Mucosa of rectum (tissue), 2 donors: ENCODE results near the gene KDM4B.

ENCODE experiments used
- H3K27ac ChIP-seq, 2 donors: one replicate each; pipeline ENCODE4 v1.7.0; 2013; ENCODE audit warnings: inconsistent platforms in 2 of 2, low read depth in 2 of 2, low read length in 2 of 2
- H3K27me3 ChIP-seq, 2 donors: one replicate each; pipeline ENCODE4 v1.7.0; 2013; ENCODE audit warnings: low read length in 2 of 2; ENCODE audit not compliant: control insufficient read depth in 2 of 2, insufficient read depth in 2 of 2
- H3K36me3 ChIP-seq, 2 donors: one replicate each; pipeline ENCODE4 v1.7.0; 2013; ENCODE audit warnings: low read length in 2 of 2; ENCODE audit not compliant: control insufficient read depth in 2 of 2, insufficient read depth in 2 of 2
- H3K4me1 ChIP-seq, 2 donors: one replicate each; pipeline ENCODE4 v1.7.0; 2013; ENCODE audit warnings: low read length in 2 of 2, mild to moderate bottlenecking in 1 of 2; ENCODE audit not compliant: control insufficient read depth in 2 of 2, insufficient read depth in 2 of 2
- H3K4me3 ChIP-seq, 2 donors: one replicate each; pipeline ENCODE4 v1.7.0; 2013; ENCODE audit warnings: low read length in 2 of 2
- H3K9ac ChIP-seq, 2 donors: one replicate each; pipeline ENCODE4 v1.7.0; 2013; ENCODE audit warnings: low read length in 2 of 2, low read depth in 1 of 2, mild to moderate bottlenecking in 1 of 2
- H3K9me3 ChIP-seq, 2 donors: one replicate each; pipeline ENCODE4 v1.7.0; 2013; ENCODE audit warnings: low read length in 2 of 2; ENCODE audit not compliant: control insufficient read depth in 2 of 2
- donor health status: healthy.
- donor health status: Normal muscosa, but diverticular disease.

Gene KDM4B

GRCh38 chr19:5165697-5166019 is 196.7 kb downstream of the KDM4B start:
- no peak overlapping the region for H3K9ac ChIP-seq
- H3K27me3 ChIP-seq: no peaks in the 10 kb centered on the region
- H3K9me3 ChIP-seq: no peaks in the 10 kb centered on the region
- H3K4me3 ChIP-seq: no peak overlapping the region
- no peaks in the 10 kb centered on the region for H3K4me1 ChIP-seq
- H3K36me3 ChIP-seq: no peaks in the 10 kb centered on the region
- H3K27ac ChIP-seq: no peak overlapping the region

DNA sequence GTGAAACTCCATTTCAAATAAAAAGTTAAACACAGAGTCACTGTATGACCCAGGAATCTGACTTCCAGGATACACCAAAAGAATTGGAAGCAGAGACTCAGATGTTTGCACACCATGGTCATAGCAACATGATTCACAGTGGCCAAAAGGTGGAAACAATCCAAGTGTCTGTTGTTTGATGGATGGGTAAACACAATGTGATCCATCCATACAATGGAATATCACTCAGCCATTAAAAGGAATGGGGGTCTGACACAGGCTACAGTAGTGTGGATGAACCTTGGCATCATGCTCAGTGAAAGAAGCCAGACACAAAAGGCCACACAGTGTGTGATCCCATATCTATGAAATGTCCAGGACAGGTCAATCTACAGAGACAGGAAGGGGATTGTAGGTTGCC is 197.3 kb downstream of the KDM4B start:
- no peaks in the 10 kb centered on the region for H3K27me3 ChIP-seq
- no peaks in the 10 kb centered on the region for H3K4me1 ChIP-seq
- no peak overlapping the region for H3K9ac ChIP-seq
- no peak overlapping the region for H3K27ac ChIP-seq
- no peaks in the 10 kb centered on the region for H3K9me3 ChIP-seq
- H3K36me3 ChIP-seq: no peaks in the 10 kb centered on the region
- H3K4me3 ChIP-seq: no peak overlapping the region

GRCh38 chr19:5170329-5170745 is 201.4 kb downstream of the KDM4B start:
- no peak overlapping the region for H3K27ac ChIP-seq
- no peaks in the 10 kb centered on the region for H3K36me3 ChIP-seq
- no peak overlapping the region for H3K4me3 ChIP-seq
- H3K27me3 ChIP-seq: no peaks in the 10 kb centered on the region
- no peak overlapping the region for H3K9ac ChIP-seq
- no peaks in the 10 kb centered on the region for H3K9me3 ChIP-seq
- no peaks in the 10 kb centered on the region for H3K4me1 ChIP-seq

GRCh38 chr19:5171711-5172110 is 202.8 kb downstream of the KDM4B start:
- no peaks in the 10 kb centered on the region for H3K27me3 ChIP-seq
- no peaks in the 10 kb centered on the region for H3K4me1 ChIP-seq
- H3K9me3 ChIP-seq: no peaks in the 10 kb centered on the region
- no peaks in the 10 kb centered on the region for H3K36me3 ChIP-seq
- no peak overlapping the region for H3K9ac ChIP-seq
- no peak overlapping the region for H3K27ac ChIP-seq
- no peak overlapping the region for H3K4me3 ChIP-seq

DNA sequence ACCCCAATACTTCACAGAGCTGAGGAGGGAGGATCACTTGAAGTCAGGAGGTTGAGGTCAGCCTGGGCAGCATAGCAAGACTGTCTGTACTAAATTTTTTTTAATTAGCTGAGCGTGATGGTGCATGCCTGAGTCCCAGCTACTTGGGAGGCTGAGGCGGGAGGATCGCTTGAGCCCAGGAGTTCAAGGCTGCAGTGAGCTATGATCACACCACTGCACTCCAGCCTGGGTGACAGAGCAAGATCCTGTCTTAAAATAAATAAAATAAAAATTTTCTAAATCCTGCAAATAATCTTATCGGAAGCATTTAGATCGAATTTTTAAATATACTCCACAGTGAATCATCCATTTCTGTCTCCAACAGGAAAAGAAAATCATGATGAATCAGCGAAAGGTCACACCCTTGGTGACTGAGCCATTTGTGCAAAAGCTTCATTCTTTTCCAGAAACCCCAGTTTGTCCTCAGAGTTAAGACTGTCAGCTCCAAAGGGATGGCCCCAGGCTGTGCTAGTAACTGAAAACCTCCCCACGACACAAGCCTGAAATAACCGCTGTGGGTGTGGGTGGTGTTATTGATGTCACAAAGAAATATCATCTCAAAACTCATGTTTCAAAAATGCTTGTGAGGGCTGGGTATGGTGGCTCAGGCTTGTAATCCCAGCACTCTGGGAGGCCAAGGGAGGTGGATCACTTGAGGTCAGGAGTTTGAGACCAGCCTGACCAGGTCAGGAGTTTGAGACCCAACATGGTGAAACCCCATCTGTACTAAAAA is 204.1 kb downstream of the KDM4B start:
- Histone ChIP-seq H3K9ac (no peak overlapping the region), H3K27me3 (no peaks in the 10 kb centered on the region), H3K9me3 (no peaks in the 10 kb centered on the region), H3K4me3 (no peak overlapping the region), H3K36me3 (no peaks in the 10 kb centered on the region), H3K27ac (no peak overlapping the region), H3K4me1 (no peaks in the 10 kb centered on the region)

GRCh38 chr19:5173993-5174392 is 205.1 kb downstream of the KDM4B start:
- H3K9me3 ChIP-seq: no peaks in the 10 kb centered on the region
- H3K36me3 ChIP-seq: no peaks in the 10 kb centered on the region
- no peaks in the 10 kb centered on the region for H3K27me3 ChIP-seq
- no peak overlapping the region for H3K4me3 ChIP-seq
- H3K9ac ChIP-seq: no peak overlapping the region
- H3K27ac ChIP-seq: no peak overlapping the region
- no peaks in the 10 kb centered on the region for H3K4me1 ChIP-seq

GRCh38 chr19:5177745-5178450 is 209.0 kb downstream of the KDM4B start:
- H3K36me3 ChIP-seq: no peaks in the 10 kb centered on the region
- no peak overlapping the region for H3K4me3 ChIP-seq
- no peak overlapping the region for H3K27ac ChIP-seq
- H3K9me3 ChIP-seq: no peaks in the 10 kb centered on the region
- no peaks in the 10 kb centered on the region for H3K4me1 ChIP-seq
- H3K27me3 ChIP-seq: no peaks in the 10 kb centered on the region
- H3K9ac ChIP-seq: no peak overlapping the region

DNA sequence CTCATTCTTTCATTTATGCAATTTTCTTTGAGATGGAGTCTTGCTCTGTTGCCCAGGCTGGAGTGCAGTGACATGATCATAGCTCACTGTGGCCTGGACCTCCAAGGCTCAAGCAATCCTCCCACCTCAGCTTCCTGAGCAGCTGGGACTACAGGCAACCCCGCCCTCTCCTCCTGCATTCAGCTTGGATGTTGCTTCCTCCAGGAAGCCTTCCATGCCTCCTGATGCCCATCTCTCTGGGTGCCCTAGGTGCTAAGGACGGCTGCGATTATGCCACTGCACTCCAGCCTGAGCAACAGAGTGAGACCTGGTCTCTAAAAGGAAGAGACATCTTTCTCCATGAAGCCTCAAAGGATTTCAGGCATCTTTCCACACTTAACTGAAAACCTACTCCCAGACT is 209.9 kb downstream of the KDM4B start:
- no peaks in the 10 kb centered on the region for H3K9me3 ChIP-seq
- H3K27me3 ChIP-seq: no peaks in the 10 kb centered on the region
- no peaks in the 10 kb centered on the region for H3K36me3 ChIP-seq
- H3K4me3 ChIP-seq: no peak overlapping the region
- no peak overlapping the region for H3K27ac ChIP-seq
- H3K9ac ChIP-seq: no peak overlapping the region
- H3K4me1 ChIP-seq: no peaks in the 10 kb centered on the region

GRCh38 chr19:5179256-5179655 is 210.3 kb downstream of the KDM4B start:
- H3K27me3 ChIP-seq: no peaks in the 10 kb centered on the region
- H3K9me3 ChIP-seq: no peaks in the 10 kb centered on the region
- H3K9ac ChIP-seq: no peak overlapping the region
- H3K36me3 ChIP-seq: no peaks in the 10 kb centered on the region
- H3K4me1 ChIP-seq: no peaks in the 10 kb centered on the region
- no peak overlapping the region for H3K4me3 ChIP-seq
- H3K27ac ChIP-seq: no peak overlapping the region

DNA sequence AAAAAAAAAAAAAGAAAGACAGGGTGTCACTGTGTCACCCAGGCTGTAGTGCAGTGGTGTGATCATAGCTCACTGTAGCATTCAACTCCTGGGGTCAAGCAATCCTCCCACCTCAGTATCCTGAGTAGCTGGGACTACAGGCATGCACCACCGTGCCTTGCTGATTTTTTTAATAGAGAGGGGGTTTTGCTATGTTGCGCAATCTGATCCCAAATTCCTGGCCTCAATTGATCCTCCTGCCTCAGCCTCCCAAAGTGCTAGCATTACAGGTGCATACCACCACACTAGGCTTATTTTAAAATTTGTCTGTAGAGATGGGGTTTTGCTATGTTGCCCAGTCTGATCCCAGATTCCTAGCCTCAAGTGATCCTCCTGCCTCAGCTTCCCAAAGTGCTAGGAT is 212.4 kb downstream of the KDM4B start:
- H3K4me1 ChIP-seq: no peaks in the 10 kb centered on the region
- no peaks in the 10 kb centered on the region for H3K36me3 ChIP-seq
- no peak overlapping the region for H3K4me3 ChIP-seq
- H3K27me3 ChIP-seq: no peaks in the 10 kb centered on the region
- H3K27ac ChIP-seq: no peak overlapping the region
- no peak overlapping the region for H3K9ac ChIP-seq
- no peaks in the 10 kb centered on the region for H3K9me3 ChIP-seq
